ENCODE results near the gene TP53I3.
A peak's percentile ranks its signal among the peaks of the same experiment; 100 is the strongest.
"Not testable (repeated sequence)": the region's sequence is repeated elsewhere in the genome, so short reads cannot be mapped to it uniquely, and the experiment has no call there.

The TP53I3 gene

GRCh38 chr2:24084386-24085199, at the start of gene TP53I3:
Gene TP53I3, minus strand, starts transcription at chr2:24084834. Its CDS starts 508 bp downstream, at chr2:24084326.
- peak; percentile 12 to 88 (median 70) for DNase-seq

- no peak for DNase-seq
Measured at GRCh38 chr2:24132543-24132942, 47.9 kb upstream of the TP53I3 start.

GRCh38 chr2:24125956-24126355, 41.3 kb upstream of the TP53I3 start:
- DNase-seq, result no peak

GRCh38 chr2:24123922-24124580, 39.4 kb upstream of the TP53I3 start:
- DNase-seq, result peak in 17 of 56 donors; percentile 5 to 79 (median 52)

GRCh38 chr2:24123195-24123921, 38.7 kb upstream of the TP53I3 start, which contains the start of the genes FAM228B and PFN4:
Gene FAM228B, plus strand, starts transcription at chr2:24123469. Its CDS starts 893 bp downstream, at chr2:24124362.
Gene PFN4, minus strand, starts transcription at chr2:24123334. Its CDS starts 799 bp downstream, at chr2:24122535.
- peak; percentile 25 to 90 (median 78) for DNase-seq

GRCh38 chr2:24122366-24123194, 37.9 kb upstream of the TP53I3 start:
- no peak for DNase-seq

- no peak for DNase-seq
Measured at GRCh38 chr2:24121469-24121868, 36.8 kb upstream of the TP53I3 start.

- no peak for DNase-seq
Measured at GRCh38 chr2:24121066-24121465, 36.4 kb upstream of the TP53I3 start.

GRCh38 chr2:24117902-24118301, 33.3 kb upstream of the TP53I3 start:
- DNase-seq, result no peak

- DNase-seq, result no peak
Measured at GRCh38 chr2:24115057-24115456, 30.4 kb upstream of the TP53I3 start.

- DNase-seq, result no peak
Measured at GRCh38 chr2:24111407-24111901, 26.8 kb upstream of the TP53I3 start.

- DNase-seq, result no peak
Measured at GRCh38 chr2:24110660-24111303, 26.1 kb upstream of the TP53I3 start.

GRCh38 chr2:24109431-24109830, 24.8 kb upstream of the TP53I3 start:
- not testable (repeated sequence) for DNase-seq

GRCh38 chr2:24107336-24107735, 22.7 kb upstream of the TP53I3 start:
- no peak for DNase-seq

GRCh38 chr2:24106786-24107185, 22.2 kb upstream of the TP53I3 start:
- DNase-seq, result no peak

GRCh38 chr2:24105816-24106215, 21.2 kb upstream of the TP53I3 start:
- no peak for DNase-seq

GRCh38 chr2:24104906-24105305, 20.3 kb upstream of the TP53I3 start:
- DNase-seq, result no peak

- no peak for DNase-seq
Measured at GRCh38 chr2:24104110-24104650, 19.5 kb upstream of the TP53I3 start.

- no peak for DNase-seq
Measured at GRCh38 chr2:24102677-24103076, 18.0 kb upstream of the TP53I3 start.

GRCh38 chr2:24101992-24102391, 17.4 kb upstream of the TP53I3 start:
- DNase-seq, result no peak
